GM12874 (cell line): ENCODE results near the gene DCHS2.

Source experiments
- CTCF ChIP-seq: IDR thresholded peaks from 2 replicates; pipeline ENCODE4 v1.5.1; 2011; ENCODE audit warnings: low read depth, mild to moderate bottlenecking, control low read depth, low read length, moderate library complexity; ENCODE audit not compliant: insufficient read depth

DCHS2 gene

GRCh38 chr4:154433543-154433942 is 58.1 kb downstream of the DCHS2 start:
- TF ChIP-seq CTCF = no peak

GRCh38 chr4:154429176-154429575 is 62.4 kb downstream of the DCHS2 start:
- TF ChIP-seq CTCF = no peak

- TF ChIP-seq CTCF = no peak
Observed at GRCh38 chr4:154427149-154427548, 64.5 kb downstream of the DCHS2 start.

GRCh38 chr4:154425514-154425913 is 66.1 kb downstream of the DCHS2 start:
- no peak for TF ChIP-seq CTCF

GRCh38 chr4:154424810-154425484 is 66.7 kb downstream of the DCHS2 start:
- no peak for TF ChIP-seq CTCF

- TF ChIP-seq CTCF = no peak
Observed at GRCh38 chr4:154422152-154422551, 69.4 kb downstream of the DCHS2 start.

GRCh38 chr4:154421618-154422017 is 70.0 kb downstream of the DCHS2 start:
- no peak for TF ChIP-seq CTCF
